SKM-1 treated with dmso at 0.1 percent for 144 hours (cell line): ENCODE data around the gene RPH3AL.
"Not testable (repeated sequence)": the region's sequence is repeated elsewhere in the genome, so short reads cannot be mapped to it uniquely, and the experiment has no call there.

Experiments
- DNase-seq: peaks from one replicate; lab custom pipeline; 2025; ENCODE audit not compliant: unreplicated experiment; lab: John Stamatoyannopoulos, UW

Gene RPH3AL

DNA sequence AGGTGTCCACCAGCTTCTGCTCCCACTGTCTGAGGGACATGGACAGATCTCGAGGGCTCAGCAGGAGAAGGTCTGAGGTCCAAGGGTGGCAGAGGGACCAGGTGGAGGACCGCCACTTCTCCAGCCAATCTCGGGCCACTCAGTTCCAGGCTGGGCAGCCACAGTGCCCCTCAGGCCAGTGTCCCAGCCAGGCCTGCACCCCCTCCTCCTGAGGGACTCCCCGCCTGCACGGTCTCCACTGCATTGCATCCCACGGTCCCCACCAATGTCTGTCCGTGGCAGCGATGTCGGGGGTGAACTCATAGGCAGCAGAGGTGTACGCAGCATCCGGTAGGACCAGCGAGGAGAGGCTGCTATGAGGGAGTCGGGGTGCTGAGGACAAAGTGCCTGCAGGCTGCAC is 107.0 kb downstream of the RPH3AL start:
- no peak for DNase-seq

DNA sequence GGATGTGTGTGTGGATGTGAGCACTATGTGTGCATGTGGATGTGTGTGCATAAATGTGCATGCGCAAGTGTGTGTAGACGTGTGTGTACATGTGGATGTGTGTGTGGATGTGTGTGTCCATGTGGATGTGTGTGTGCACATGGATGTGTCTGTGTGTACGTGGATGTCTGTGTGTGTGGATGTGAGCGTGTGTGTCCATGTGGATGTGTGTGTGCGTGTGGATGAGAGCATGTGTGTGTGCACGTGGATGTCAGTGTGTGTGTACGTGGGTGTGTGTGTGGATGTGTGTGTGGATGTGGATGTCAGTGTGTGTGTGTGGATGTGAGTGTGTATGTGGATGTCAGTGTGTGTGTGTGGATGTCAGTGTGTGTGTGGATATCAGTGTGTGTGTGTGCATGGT is 107.6 kb downstream of the RPH3AL start:
- DNase-seq, result no peak

DNA sequence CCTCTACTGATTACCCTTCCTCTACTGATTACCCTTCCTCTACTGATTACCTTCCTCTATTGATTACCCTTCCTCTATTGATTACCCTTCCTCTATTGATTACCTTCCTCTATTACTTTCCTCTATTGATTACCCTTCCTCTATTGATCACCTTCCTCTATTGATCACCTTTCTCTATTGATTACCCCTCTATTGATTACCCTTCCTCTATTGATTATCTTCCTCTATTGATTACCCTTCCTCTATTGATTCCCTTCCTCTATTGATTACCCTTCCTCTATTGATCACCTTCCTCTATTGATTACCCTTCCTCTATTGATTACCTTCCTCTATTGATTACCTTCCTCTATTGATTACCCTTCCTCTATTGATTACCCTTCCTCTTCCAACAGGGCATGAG is 108.7 kb downstream of the RPH3AL start:
- DNase-seq, result not testable (repeated sequence)

- no peak for DNase-seq
Observed at GRCh38 chr17:238964-239259, 113.7 kb downstream of the RPH3AL start.

GRCh38 chr17:238071-238963 is 114.3 kb downstream of the RPH3AL start:
- DNase-seq, result no peak

DNA sequence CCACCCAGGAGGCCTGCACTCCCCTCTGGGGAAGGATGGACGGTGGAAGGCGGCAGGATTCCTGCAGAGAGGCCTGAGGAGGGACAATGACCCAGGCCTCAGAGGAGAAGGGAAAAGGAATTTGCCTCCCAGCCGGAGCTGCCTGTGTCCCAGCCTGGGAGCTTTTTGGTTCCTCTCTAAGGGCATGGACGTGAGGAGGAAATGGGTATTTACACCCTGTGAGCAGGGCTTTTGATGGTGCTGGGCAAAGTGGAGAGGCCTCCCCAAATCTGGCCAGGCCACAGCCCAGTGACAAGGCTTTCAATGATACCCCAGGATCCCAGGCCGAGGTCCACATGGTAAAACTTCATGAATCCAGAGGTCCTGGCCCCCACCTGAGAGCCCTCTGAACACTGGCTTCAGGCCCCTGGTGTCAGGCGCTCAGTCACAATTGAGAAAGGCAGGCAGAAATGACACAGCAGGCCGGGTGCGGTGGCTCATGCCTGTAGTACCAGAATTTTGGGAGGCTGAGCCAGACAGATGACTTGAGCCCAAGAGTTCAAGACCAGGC is 115.1 kb downstream of the RPH3AL start:
- DNase-seq, result no peak

GRCh38 chr17:236641-237405 is 115.8 kb downstream of the RPH3AL start:
- DNase-seq, result no peak

DNA sequence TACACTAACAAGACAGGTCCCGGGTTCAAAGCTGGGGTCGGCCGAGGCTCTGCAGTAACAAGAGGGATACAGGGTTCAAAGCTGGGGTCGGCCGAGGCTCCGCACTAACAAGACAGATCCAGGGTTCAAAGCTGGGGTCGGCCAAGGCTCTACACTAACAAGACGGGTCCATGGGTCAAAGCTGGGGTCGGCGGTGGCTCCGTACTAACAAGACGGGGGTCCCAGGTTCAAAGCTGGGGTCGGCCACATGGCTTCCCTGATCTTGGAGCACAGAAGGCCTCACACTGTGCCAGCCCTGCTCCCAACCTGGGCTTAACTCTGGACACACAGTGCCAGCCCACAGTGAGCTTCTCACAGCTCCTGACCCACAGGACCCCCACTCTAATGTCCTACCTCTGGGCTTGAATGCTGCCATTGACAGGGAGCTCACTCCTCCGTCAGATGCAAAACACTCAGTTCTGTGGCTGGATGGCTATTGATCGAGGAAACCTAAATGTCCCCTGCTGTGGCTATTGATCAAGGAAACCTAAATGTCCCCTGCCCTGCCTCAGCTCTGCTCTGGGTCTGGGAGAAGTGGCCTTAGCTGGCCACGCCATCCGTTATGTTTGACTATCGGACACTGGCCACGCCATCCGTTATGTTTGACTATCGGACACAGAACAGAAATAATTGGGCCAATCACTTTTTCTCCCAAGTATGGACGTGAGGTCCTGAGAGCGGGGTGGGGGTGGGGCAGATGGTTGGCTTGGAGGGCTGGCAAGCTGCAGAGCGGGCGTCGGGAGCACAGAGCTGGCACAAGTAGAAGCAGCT is 116.6 kb downstream of the RPH3AL start:
- DNase-seq, result no peak

GRCh38 chr17:234994-235830 is 117.4 kb downstream of the RPH3AL start:
- DNase-seq, result not testable (repeated sequence)

- not testable (repeated sequence) for DNase-seq
Observed at GRCh38 chr17:234163-234993, 118.2 kb downstream of the RPH3AL start.

DNA sequence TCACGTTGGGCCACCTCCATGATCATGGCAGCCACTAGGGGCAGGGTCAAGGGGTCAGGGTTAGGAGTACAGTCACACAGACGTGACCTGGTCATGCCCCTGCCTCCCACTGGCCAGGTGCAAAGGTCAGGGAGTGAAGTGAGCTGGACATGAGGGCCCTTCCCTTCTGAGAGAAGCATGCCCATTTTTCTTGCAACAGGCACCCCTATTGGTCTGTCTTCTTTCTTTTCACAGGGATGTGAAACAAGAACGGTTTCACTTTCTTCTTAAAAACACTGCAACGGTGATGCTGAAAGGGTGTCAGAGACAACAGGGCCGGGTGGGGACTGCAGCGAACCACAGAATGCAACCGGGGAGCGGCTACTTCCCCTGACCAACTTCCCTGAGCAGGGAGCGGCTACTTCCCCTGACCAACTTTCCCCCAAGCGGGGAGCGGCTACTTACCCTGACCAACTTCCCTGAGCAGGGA is 119.1 kb downstream of the RPH3AL start:
- DNase-seq, result no peak

GRCh38 chr17:231966-232807 is 120.4 kb downstream of the RPH3AL start:
- no peak for DNase-seq

- no peak for DNase-seq
Observed at GRCh38 chr17:231191-231965, 121.2 kb downstream of the RPH3AL start.

DNA sequence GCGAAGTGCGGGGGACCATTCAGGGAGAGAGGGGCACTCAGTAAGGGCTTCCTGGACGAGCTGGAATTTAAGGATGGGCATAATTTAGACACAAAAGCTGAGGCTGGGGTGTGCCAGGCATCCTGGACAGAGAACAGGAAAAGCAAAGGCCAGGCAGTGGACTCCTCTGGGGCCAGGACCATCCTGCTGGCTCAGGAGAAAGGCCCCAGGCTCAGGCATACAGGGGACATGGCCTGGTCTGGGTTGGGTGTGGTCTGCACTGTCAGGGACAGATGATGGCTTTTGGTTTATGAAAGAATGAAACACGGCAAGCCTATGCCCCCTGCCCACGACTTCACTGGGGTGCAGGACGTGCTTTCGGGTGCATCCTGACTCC is 122.2 kb downstream of the RPH3AL start:
- DNase-seq, result no peak

DNA sequence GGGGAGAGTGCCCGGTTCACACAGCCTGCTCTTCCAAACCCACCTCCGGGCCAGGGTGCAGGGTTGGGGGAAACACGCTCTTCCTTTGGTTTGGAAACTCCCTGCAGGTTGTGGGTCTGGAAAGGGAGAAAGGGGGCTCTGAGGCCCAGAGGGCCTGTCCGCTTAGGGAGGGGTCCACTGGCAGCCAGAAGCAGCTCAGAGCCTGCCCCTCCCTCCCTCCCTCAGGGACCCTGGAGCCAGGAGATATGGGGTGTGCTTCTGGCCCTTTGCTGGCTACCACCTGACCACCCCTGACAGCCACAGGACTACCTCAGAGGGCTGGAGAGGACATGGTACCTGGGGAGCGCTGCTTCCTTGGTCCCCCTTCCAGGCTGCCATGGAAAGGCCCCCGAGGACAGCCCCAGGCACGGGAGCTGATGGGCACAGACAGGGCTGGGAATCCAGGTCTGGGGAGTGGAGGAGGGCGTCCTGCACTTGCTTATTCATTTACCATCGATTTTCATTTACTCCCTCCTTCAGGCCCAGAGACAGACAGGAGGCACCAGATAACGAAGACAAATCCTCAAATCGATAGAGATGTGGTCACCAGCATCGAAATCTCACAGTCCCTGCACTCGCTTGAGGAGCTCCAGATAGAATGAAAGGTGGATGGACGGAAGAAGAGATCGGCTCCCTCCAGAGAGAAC is 122.8 kb downstream of the RPH3AL start:
- no peak for DNase-seq

GRCh38 chr17:228951-229708 is 123.5 kb downstream of the RPH3AL start:
- no peak for DNase-seq
